Neural crest cell (in vitro differentiated cells): Measurements from ENCODE around the gene HSFX3. TPM values are rescaled to one million over a fixed set of nuclear protein-coding genes. Genes with fewer than 3 reads are reported as not detected.
"Not testable (repeated sequence)": the region's sequence is repeated elsewhere in the genome, so short reads cannot be mapped to it uniquely, and the experiment has no call there.

Experiments
- DNase-seq: peaks from one replicate; pipeline ENCODE4 v3.0.0; 2021; ENCODE audit warnings: low read depth, mixed read lengths, low spot score
- H3K27ac Mint-ChIP-seq: one replicate; pipeline ENCODE4 v1.8.0; 2021; ENCODE audit warnings: mild to moderate bottlenecking, mixed read lengths; ENCODE audit not compliant: unreplicated experiment
- H3K27me3 Mint-ChIP-seq: 2 replicates; pipeline ENCODE4 v1.8.0; 2021; ENCODE audit warnings: low read depth, mild to moderate bottlenecking, mixed read lengths
- H3K36me3 Mint-ChIP-seq: 2 replicates; pipeline ENCODE4 v1.8.0; 2021; ENCODE audit warnings: low read depth, mild to moderate bottlenecking, mixed read lengths
- H3K4me1 Mint-ChIP-seq: 2 replicates; pipeline ENCODE4 v1.8.0; 2021; ENCODE audit warnings: mixed read lengths
- H3K4me3 Mint-ChIP-seq: one replicate; pipeline ENCODE4 v1.8.0; 2021; ENCODE audit warnings: mild to moderate bottlenecking, mixed read lengths
- H3K9me3 Mint-ChIP-seq: 2 replicates; pipeline ENCODE4 v1.8.0; 2021; ENCODE audit warnings: mixed read lengths
- total RNA-seq: library from RNA; stranded (reverse); gene quantifications from 2 replicates; pipeline ENCODE4 v1.2.1, GENCODE V29; 2021
- TF ChIP-seq, protein P1 (sequence below): fragments of 200-600 bp; sonication (generic); conservative IDR thresholded peaks from 2 replicates; pipeline ENCODE4 v1.5.0; 2021; ENCODE audit warnings: antibody characterized with exemption, mild to moderate bottlenecking

Gene HSFX3
- total RNA-seq, 1 donor from 2014 or later, result not detected

DNA sequence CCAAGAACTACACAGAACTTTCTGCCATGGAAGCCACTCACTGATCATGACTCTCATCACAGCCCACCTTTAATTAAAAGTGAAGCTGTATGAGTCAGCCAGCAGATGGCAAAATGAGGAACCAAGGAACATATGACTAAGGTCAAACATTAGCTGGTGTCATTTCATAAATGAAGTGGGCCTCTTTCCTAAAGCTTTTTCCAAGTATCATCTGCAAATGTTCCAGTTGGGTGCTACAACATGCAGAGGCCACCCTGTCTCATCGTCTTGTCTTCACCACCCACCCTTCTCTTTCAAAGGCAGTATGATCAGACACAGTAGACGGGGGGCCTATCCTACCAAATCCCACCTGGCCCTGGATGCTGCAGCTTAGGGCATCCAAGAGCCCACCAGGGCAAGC is 18.1 kb downstream of the HSFX3 start:
- peaks cover 6% of the 10 kb centered on the region for H3K36me3 Mint-ChIP-seq
- H3K4me3 Mint-ChIP-seq, result no peak overlapping the region
- no peak overlapping the region for H3K27ac Mint-ChIP-seq
- peaks cover 4% of the 10 kb centered on the region for H3K4me1 Mint-ChIP-seq
- TF ChIP-seq, protein P1, sequence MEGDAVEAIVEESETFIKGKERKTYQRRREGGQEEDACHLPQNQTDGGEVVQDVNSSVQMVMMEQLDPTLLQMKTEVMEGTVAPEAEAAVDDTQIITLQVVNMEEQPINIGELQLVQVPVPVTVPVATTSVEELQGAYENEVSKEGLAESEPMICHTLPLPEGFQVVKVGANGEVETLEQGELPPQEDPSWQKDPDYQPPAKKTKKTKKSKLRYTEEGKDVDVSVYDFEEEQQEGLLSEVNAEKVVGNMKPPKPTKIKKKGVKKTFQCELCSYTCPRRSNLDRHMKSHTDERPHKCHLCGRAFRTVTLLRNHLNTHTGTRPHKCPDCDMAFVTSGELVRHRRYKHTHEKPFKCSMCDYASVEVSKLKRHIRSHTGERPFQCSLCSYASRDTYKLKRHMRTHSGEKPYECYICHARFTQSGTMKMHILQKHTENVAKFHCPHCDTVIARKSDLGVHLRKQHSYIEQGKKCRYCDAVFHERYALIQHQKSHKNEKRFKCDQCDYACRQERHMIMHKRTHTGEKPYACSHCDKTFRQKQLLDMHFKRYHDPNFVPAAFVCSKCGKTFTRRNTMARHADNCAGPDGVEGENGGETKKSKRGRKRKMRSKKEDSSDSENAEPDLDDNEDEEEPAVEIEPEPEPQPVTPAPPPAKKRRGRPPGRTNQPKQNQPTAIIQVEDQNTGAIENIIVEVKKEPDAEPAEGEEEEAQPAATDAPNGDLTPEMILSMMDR, result no peak
- H3K9me3 Mint-ChIP-seq, result no peaks in the 10 kb centered on the region
- H3K27me3 Mint-ChIP-seq, result no peaks in the 10 kb centered on the region
- no peak for DNase-seq

DNA sequence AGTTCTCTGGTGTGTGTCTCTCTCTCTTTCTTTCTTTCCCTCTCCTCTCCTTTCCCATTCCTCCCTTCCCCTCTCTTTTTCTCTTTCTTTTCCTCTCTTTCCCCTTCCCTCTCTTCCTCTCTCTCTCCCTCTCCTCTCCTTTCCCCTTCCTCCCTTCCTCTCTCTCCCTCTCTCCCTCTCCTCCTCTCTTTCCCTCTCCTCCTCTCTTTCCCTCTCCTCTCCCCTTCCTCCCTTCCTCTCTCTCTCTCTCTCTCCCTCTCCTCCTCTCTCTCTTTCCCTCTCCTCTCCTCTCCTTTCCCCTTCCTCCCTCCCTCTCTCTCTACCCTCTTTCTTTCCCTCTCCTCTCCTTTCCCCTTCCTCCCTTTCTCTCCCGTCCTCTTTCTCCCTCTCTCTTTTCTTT is 21.3 kb downstream of the HSFX3 start:
- peaks cover 4% of the 10 kb centered on the region for H3K4me1 Mint-ChIP-seq
- no peaks in the 10 kb centered on the region for H3K27me3 Mint-ChIP-seq

DNA sequence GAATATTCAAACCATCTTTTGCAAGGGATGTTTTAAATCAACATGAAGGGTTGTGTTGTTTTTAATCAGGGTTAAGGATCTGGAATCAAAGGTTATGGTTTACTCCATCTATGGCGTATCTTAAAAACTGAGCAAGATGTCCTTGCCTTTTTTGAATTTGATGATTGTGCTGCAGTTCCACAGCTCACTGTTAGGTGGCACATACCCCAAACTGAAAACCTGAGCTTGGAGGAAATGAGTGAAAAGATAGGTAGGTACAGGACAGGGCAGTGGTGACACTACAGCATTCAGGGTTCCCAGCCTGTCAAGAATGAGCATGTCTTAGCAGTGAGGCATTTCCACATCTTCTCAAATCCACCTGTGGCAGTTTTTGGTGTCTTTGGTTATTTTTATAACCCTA is 22.0 kb downstream of the HSFX3 start:
- DNase-seq, result no peak
- Mint-ChIP-seq H3K27me3 (no peaks in the 10 kb centered on the region), H3K9me3 (no peaks in the 10 kb centered on the region), H3K4me3 (no peak overlapping the region), H3K4me1 (peaks cover 4% of the 10 kb centered on the region), H3K36me3 (peaks cover 6% of the 10 kb centered on the region), H3K27ac (no peak overlapping the region)
- TF ChIP-seq, protein P1, result peak; percentile 53

More for the DNA sequence above, 21.3 kb downstream of the HSFX3 start:
- DNase-seq, result no peak
- Mint-ChIP-seq H3K36me3 (peaks cover 6% of the 10 kb centered on the region), H3K9me3 (no peaks in the 10 kb centered on the region), H3K4me3 (no peak overlapping the region), H3K27ac (no peak overlapping the region)
- TF ChIP-seq, protein P1, result no peak

DNA sequence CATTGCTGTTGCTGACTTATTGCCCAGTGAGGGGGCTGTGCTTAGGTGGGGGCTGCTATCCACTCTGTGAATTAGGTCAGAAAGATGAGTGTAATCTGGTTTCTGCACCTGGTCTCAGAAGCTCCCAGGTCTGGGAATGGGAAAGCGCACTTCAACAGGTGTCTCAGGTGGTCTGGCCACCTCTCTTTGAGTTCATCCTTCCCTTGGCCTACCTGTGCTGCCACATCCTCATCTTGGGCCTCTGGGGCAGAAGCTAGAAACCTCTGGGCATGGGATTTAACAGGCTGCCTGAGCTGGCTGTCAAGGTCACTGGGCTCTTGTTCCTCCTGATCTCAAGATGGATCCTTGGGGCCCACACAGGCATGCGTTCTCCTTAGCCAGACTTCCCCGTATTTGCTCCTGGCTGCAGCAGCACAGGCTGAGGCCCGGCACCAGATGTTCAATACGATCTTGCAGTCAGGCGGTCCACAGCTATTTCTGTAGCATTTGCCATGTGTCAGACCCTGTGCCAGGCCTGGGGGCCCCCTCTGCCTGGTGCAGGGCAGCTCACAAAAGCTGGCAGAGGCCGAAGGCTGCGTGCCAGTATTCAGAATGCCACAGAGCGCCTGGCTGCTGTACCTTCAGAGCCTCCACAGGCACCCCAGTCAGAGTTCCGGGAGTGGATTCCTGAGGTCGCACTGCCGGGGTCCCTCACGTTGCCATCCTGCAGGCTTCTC is 23.2 kb downstream of the HSFX3 start:
- not testable (repeated sequence) for H3K9me3 Mint-ChIP-seq

DNA sequence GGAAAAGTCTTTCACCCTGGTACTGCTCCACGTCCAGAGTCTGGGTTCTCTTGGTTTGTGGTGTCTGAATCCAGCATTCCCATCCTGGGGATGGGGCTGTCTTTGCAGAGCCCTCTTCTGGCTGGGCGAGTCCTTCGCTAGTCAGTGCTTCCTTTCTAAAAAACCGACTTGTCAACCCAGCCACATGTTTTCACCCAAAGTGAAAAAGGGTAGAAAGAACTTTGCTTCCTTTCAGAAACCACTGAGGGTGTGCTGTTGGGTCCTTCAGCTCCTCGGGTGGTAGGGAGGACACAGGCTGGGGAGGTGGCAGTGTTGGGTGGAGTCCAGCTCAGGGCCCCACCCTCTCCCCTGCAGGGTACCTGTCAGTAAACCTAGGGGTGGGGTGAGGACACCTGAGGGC is 23.8 kb downstream of the HSFX3 start:
- H3K27ac Mint-ChIP-seq, result peak overlapping the region; percentile 57
- not testable (repeated sequence) for H3K9me3 Mint-ChIP-seq, H3K4me1 Mint-ChIP-seq, H3K4me3 Mint-ChIP-seq, H3K27me3 Mint-ChIP-seq, DNase-seq, H3K36me3 Mint-ChIP-seq

More for the DNA sequence above, 23.2 kb downstream of the HSFX3 start:
- H3K27me3 Mint-ChIP-seq, H3K4me1 Mint-ChIP-seq, DNase-seq, H3K27ac Mint-ChIP-seq, H3K4me3 Mint-ChIP-seq, H3K36me3 Mint-ChIP-seq: not testable (repeated sequence)

DNA sequence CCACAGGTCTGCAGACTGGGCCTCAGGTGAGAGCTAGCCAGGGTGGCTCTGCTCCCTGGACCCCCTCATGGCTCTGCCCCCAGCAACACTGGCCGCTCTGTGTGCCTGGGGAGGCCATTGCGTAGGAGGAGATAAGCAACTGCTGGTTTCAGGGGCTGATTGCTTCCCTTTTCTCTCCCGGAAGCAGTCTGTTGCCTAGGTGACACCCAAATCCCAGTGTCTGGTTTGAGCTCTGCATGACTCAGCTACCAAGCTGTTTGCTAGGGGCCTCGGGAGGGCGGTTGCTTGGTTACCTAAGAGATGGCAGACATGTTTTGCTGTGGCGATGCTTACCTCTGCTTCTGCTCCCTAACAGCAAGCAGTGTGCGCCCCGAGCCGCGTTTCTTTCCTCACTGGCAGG is 24.3 kb downstream of the HSFX3 start:
- not testable (repeated sequence) for H3K9me3 Mint-ChIP-seq, H3K4me1 Mint-ChIP-seq, H3K4me3 Mint-ChIP-seq, H3K27ac Mint-ChIP-seq, H3K27me3 Mint-ChIP-seq, H3K36me3 Mint-ChIP-seq, DNase-seq

DNA sequence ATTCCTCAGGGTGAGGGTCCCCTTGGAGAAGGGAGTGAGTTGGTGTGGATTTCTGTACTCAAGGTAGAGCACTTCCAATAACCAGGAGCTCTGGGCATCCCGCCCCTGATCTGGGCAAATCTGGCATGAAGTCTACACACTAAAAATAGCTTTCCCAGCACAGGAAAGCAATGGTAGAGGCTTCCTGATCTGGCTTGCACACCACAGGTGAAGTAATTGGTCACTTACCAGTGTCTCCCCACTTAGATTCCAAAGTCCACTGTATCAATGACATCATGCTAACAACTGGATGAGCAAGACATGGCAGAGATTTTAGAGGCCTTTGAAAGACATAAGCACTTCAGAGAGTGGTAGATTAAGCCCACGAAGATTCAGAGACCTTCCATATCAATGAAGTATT is 26.8 kb downstream of the HSFX3 start:
- Mint-ChIP-seq H3K27ac (no peak overlapping the region), H3K4me3 (no peak overlapping the region), H3K36me3 (peaks cover under 1% of the 10 kb centered on the region), H3K9me3 (peaks cover 3% of the 10 kb centered on the region), H3K27me3 (peaks cover 4% of the 10 kb centered on the region), H3K4me1 (peaks cover 7% of the 10 kb centered on the region)
- TF ChIP-seq, protein P1, result no peak
- DNase-seq, result no peak
